ENCODE data around the gene KIF12.

Gene KIF12

DNA sequence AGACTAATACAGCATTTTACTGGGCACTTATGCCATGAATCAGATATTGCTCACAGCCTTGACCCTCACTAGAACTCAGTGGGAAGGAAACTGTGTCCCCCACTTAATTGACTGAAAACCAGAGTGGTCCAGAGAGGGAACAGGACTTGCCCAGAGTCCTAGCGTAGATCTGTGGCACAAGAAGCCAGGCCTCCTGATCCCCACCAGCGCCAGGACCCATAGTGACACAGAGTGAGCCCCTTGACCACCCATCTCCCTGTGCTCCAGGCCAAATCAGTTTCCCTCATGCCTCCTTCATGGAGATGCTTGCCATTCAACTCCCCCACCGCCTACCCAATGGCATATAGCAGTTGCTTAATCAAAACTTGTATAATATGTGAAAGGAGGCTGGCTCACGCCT is 8.3 kb downstream of the KIF12 start:
- Histone ChIP-seq H3K36me3 (ENCODE audit: control insufficient read depth, insufficient read depth, low read length) (no peaks in the 10 kb centered on the region), H3K9me3 (ENCODE audit: control insufficient read depth, low read length) (no peaks in the 10 kb centered on the region), H3K4me3 (ENCODE audit: low read depth, low read length) (no peak overlapping the region), H3K27ac (no peak overlapping the region), H3K4me2 (ENCODE audit: low read length) (no peak overlapping the region), H3K4me1 (no peaks in the 10 kb centered on the region), H3K79me2 (no peaks in the 10 kb centered on the region), H3K27me3 (ENCODE audit: control insufficient read depth, insufficient read depth, low read length) (no peaks in the 10 kb centered on the region), H2AFZ (no peak overlapping the region), H3K9ac (no peak overlapping the region)
- TF ChIP-seq, protein P1, sequence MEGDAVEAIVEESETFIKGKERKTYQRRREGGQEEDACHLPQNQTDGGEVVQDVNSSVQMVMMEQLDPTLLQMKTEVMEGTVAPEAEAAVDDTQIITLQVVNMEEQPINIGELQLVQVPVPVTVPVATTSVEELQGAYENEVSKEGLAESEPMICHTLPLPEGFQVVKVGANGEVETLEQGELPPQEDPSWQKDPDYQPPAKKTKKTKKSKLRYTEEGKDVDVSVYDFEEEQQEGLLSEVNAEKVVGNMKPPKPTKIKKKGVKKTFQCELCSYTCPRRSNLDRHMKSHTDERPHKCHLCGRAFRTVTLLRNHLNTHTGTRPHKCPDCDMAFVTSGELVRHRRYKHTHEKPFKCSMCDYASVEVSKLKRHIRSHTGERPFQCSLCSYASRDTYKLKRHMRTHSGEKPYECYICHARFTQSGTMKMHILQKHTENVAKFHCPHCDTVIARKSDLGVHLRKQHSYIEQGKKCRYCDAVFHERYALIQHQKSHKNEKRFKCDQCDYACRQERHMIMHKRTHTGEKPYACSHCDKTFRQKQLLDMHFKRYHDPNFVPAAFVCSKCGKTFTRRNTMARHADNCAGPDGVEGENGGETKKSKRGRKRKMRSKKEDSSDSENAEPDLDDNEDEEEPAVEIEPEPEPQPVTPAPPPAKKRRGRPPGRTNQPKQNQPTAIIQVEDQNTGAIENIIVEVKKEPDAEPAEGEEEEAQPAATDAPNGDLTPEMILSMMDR (IDR thresholded peaks at IDR 0.05) = no peak

DNA sequence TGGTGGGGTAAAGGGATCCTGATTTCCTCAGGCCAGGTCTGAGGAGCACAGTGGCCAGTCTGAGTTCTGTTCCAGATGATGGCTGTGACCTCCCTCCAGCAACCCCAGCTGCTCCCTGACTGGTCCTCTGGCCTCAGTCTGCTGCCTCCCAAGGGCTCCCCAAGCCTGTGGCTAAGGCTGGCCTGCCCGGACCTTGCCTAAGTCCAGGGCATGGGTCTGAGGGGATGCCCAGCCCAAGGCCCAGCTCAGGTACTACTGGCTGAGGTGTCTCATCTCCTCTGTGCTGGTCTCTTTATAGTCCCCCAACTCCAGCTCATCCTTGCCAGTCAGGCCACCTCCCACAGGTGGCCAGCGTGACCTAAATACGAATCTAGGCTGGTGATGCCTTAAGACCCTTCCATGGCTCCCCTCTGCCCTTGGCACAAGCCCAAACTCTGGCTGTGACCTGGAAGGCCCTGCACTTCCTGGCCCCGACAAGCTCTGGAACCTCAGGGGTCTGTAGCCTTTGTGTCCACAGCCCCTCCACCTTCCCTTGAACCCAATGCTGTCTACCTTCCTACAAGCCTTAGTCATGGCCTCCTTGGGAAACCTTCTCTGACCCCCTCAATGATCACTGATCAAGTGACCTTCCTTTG is 9.8 kb downstream of the KIF12 start:
- no peak overlapping the region for H3K27ac ChIP-seq
- no peaks in the 10 kb centered on the region for H3K27me3 ChIP-seq (ENCODE audit: control insufficient read depth, insufficient read depth, low read length)
- no peaks in the 10 kb centered on the region for H3K4me1 ChIP-seq
- no peaks in the 10 kb centered on the region for H3K36me3 ChIP-seq (ENCODE audit: control insufficient read depth, insufficient read depth, low read length)
- no peak overlapping the region for H3K9ac ChIP-seq
- no peak overlapping the region for H2AFZ ChIP-seq
- no peaks in the 10 kb centered on the region for H3K9me3 ChIP-seq (ENCODE audit: control insufficient read depth, low read length)
- H3K4me2 ChIP-seq (ENCODE audit: low read length) = no peak overlapping the region
- H3K79me2 ChIP-seq = no peaks in the 10 kb centered on the region
- no peak overlapping the region for H3K4me3 ChIP-seq (ENCODE audit: low read depth, low read length)
- TF ChIP-seq, protein P1 (IDR thresholded peaks at IDR 0.05) = no peak

DNA sequence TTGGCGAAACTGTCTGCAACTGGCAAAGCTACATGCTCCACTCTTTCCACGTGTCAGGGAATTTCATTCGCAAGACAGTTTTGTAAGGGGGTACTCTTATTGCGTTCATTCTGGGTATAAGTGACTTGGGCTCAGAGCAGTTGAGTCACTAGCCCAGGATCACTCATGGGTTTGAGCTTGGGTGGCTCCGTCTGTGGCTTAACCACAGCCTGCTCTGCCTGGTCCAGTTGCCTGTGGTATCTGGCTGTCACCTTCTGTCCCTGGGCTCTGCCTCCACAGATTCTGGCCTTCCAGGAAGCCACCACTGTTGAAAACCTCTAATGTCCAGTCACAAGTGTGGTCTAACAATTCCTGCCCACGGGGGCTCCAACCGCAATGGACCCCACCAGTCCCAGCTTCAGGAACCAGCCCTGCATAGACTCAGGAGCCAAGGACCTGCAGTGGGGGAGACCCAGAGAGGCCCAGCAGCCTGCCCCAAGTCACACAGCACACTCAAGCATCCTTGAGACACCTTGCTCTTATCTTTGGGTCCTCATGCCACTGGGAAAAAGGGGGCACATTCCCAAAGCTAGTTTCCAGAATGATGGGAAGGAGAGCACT is 10.4 kb downstream of the KIF12 start:
- no peaks in the 10 kb centered on the region for H3K36me3 ChIP-seq (ENCODE audit: control insufficient read depth, insufficient read depth, low read length)
- H3K27me3 ChIP-seq (ENCODE audit: control insufficient read depth, insufficient read depth, low read length) = no peaks in the 10 kb centered on the region
- no peak overlapping the region for H3K9ac ChIP-seq
- H3K4me2 ChIP-seq (ENCODE audit: low read length) = no peak overlapping the region
- no peak overlapping the region for H2AFZ ChIP-seq
- TF ChIP-seq, protein P1 (IDR thresholded peaks at IDR 0.05) = no peak
- H3K79me2 ChIP-seq = no peaks in the 10 kb centered on the region
- H3K9me3 ChIP-seq (ENCODE audit: control insufficient read depth, low read length) = no peaks in the 10 kb centered on the region
- no peaks in the 10 kb centered on the region for H3K4me1 ChIP-seq
- no peak overlapping the region for H3K4me3 ChIP-seq (ENCODE audit: low read depth, low read length)
- no peak overlapping the region for H3K27ac ChIP-seq

DNA sequence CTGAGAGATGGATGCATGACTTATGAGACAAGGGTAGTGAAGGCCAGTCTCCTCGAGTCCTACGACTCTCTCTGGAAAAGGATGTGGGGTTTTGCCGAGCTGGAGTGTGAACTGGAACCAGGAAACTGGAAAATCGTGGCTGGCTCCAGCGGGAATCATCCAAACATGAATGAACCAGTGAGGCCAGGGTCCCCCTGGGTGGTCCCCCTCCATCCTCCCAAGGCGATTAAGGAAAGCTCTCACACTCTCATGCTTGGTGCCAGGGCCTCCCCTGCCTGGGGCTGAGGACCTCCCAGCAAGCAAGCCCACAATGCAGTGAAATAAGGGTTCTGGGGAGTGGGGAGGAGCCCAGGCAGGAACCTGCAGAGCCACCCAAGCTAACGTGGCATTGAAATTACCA is 11.4 kb downstream of the KIF12 start:
- no peak overlapping the region for H3K4me3 ChIP-seq (ENCODE audit: low read depth, low read length)
- no peak overlapping the region for H2AFZ ChIP-seq
- H3K4me2 ChIP-seq (ENCODE audit: low read length) = no peak overlapping the region
- H3K9me3 ChIP-seq (ENCODE audit: control insufficient read depth, low read length) = no peaks in the 10 kb centered on the region
- H3K79me2 ChIP-seq = no peaks in the 10 kb centered on the region
- no peaks in the 10 kb centered on the region for H3K36me3 ChIP-seq (ENCODE audit: control insufficient read depth, insufficient read depth, low read length)
- no peak overlapping the region for H3K27ac ChIP-seq
- no peak overlapping the region for H3K9ac ChIP-seq
- no peaks in the 10 kb centered on the region for H3K4me1 ChIP-seq
- no peaks in the 10 kb centered on the region for H3K27me3 ChIP-seq (ENCODE audit: control insufficient read depth, insufficient read depth, low read length)
- TF ChIP-seq, protein P1 (IDR thresholded peaks at IDR 0.05) = no peak

DNA sequence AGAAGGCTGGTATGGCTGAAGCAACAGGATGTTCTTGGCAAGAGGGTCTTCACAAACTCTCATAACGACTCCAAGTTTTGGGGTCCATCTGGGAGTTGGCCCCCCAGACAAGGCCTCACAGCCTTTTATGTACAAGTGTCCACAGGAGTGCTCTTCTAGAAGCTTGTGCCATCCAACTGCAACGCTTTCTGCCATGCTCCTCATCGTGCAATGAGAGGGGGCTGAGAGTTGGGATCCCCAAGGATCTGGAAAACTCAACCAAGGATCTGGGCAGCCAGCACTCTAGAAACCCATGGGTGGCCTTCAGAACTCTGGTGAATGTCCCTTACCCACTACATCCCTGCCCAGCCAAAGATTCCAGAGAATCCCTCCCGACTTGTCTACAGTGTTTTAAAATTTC is 12.5 kb downstream of the KIF12 start:
- Histone ChIP-seq H3K36me3 (ENCODE audit: control insufficient read depth, insufficient read depth, low read length) (no peaks in the 10 kb centered on the region), H3K9ac (no peak overlapping the region), H2AFZ (no peak overlapping the region), H3K79me2 (no peaks in the 10 kb centered on the region), H3K27me3 (ENCODE audit: control insufficient read depth, insufficient read depth, low read length) (no peaks in the 10 kb centered on the region), H3K4me3 (ENCODE audit: low read depth, low read length) (no peak overlapping the region), H3K4me1 (no peaks in the 10 kb centered on the region), H3K9me3 (ENCODE audit: control insufficient read depth, low read length) (no peaks in the 10 kb centered on the region), H3K27ac (no peak overlapping the region), H3K4me2 (ENCODE audit: low read length) (no peak overlapping the region)
- TF ChIP-seq, protein P1 (IDR thresholded peaks at IDR 0.05) = no peak
